SKM-1 (cell line): ENCODE data around the gene LRRC46.

Experiments used
- DNase-seq: peaks from one replicate; lab custom pipeline; 2025; ENCODE audit not compliant: unreplicated experiment; lab: John Stamatoyannopoulos, UW

LRRC46 gene

DNA sequence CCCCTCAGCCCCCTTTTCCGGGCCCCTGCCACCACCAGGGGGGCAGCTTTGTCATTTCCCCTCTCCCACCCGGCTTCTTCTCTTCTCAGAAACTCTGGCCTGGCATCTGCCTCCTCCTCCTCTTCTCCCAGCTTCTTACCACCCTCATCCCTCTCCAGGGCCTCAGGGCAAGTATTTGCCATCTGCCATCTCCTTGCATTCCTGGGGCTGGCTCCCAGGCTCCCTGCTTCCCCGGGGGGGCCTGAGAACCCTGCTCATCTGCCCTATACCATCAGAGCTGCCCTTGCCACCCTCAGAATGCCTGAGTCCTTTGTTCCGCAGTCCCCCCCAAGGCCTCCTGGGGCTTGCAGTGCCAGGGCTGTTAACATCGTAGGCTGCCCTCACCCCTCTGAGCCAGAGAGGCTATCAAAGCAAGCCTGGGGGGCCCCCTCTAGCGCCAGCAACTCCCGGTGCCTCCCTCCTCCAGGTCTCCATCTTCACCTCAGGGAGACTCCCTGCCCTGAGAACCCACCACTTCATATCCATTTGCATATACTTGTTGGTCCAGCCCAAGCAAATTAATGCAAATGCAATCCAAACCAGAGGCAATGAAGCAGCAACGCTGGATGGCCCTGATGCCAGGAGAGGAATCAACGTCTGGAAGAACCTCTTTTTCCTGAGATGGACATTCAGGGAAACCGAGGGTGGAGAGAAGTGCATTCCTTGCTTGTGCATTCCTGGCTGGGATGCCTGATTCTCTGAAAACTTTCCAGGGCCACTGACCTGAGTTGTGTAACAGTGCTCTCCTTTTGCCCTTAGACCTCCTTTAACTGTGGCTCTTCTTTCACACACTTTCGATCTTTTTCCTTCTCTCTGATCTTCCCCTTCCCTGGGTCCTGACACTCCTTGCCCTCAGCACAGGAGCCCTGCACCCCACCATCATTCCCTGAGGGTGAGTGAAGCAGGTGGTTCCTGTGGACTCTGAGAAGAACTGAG is 43.8 kb downstream of the LRRC46 start:
- no peak for DNase-seq

GRCh38 chr17:47877368-47878034 is 46.0 kb downstream of the LRRC46 start:
- no peak for DNase-seq

DNA sequence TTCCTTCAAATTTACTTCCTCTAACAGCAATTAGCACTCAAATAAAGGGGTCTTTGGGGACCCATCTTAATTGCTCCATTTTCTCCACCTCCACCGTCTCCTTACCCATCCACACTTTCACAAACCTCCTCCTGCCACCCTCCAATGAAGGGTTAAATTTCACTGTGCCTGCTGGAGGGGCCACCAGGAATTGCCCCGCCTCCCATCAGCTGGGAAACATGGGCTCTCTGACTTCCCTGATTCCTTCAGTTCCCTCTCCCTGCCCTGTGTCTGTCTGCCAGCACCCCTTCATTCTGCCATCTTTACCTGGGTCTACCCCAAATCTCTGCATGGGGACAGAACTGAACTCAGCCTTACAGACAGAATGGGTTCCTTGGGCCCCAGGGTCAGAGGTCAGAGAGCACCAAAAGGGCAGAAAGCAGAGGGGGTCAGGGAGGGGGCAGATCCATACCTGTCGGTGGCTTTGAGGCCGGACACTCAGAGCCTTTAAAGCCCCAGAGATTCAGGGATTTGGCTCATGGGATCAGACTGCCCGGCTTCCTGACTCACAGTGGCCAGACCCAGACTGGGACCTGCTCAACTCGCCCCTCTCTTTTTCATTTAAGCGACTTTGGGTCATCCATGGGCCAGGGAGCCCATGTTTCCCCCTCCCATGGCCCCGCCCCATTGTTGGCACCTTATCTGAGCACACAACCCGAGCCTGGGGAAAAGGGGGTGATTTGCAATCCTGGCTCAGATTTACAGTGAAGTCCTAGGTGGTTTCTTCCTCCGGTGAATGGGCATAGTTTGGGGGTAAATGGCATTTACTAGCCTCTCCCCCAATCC is 46.9 kb downstream of the LRRC46 start:
- DNase-seq, result no peak

DNA sequence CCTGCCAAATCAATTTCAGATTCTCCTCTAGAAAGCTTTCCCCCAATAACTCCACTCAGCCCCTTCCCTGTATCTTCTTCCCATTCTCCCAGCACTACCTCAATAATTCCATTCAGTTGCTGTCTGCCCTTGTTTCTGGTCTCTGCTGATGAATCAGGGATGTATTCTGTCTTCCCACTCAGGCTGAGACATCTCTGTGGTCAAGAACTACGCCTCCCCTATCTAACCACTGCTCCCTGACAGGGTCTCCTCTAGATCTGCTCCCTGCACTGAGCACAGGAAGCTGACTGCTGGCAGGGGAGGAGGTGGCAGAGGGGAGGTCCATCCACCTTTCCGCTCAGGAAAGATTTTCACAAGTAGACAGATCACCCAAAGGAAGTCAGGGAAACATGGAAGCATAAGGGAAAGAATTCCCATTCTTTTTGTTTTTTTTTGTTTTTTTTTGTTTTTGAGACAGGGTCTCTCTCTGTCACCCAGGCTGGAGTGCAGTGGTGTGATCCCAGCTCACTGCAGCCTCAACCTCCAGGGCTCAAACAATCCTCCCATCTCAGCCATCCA is 47.6 kb downstream of the LRRC46 start:
- DNase-seq, result no peak

DNA sequence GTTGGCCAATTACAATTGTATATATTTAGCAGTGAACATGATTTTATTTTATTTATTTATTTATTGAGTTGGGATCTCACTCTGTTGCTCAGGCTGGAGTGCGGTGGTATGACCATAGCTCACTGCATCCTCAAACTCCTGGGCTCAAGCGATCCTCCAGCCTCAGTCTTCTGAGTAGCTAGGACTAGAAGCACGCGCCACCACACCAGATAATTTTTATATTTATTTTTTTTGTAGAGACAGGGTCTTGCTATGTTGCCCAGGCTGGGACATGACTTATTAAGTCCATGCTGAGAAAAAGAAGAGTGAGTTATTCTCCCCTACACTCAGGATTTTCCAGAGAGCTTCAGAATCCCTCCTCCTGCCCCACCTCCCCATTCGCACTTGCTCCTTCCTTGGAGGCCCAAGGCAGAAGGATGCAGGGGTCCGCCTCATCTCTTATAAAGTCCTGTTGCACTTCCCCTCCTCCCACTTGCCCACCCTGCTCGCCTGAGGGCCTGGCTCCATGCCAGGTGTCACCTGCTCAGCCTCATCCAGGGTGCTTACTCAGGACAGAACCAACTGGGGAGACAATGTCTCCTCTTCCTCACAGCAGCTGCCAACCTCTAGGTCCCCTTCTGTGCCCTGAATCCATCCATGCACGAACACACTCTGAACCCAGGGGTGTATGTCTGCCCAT is 48.4 kb downstream of the LRRC46 start:
- DNase-seq, result no peak

DNA sequence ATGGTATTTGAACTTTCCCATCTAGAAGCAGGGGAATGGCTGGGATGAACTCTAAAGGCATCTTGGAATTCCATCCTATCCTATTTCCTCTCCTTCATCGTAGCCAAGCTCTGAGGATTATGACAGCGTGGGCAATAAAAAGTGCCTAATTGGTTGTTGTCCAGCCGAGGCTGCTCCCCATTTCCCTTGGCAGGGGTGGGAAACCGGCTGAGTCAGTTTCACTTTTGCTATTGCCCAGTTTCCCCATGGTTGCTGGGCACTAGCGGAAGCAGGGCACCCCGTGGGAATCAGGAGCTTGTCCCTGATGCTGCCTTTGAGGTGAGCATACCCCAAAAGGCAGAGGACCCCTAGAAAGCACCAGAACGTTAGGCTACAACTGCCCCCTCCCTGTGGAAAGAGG is 50.8 kb downstream of the LRRC46 start:
- DNase-seq, result no peak

GRCh38 chr17:47882695-47883588 is 51.5 kb downstream of the LRRC46 start:
- DNase-seq, result no peak

GRCh38 chr17:47883589-47884426 is 52.3 kb downstream of the LRRC46 start:
- no peak for DNase-seq

DNA sequence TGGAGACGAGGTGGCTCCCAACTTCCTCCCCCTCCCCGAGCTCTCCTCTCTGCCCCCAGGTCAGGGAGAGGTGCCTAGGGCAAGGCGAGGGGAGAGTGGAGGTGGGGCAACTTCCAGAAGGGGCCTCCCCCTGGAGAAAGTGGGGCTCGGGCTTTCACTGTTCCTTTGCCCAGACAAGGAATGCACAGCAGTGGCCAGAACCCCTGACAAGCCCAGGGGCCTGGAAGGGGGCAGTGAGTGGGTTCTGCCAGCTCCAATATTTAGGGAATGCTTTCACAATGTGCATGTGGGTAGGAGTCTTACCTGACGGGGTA is 52.9 kb downstream of the LRRC46 start:
- DNase-seq, result no peak

- DNase-seq, result no peak
Measured at GRCh38 chr17:47884905-47885730, 53.6 kb downstream of the LRRC46 start.
